Progenitor cell of endocrine pancreas (in vitro differentiated cells): ENCODE measurements around the gene ANKS6. TPM values are rescaled to one million over a fixed set of nuclear protein-coding genes. Genes with fewer than 3 reads are reported as not detected.

ENCODE experiments used
- DNase-seq: peaks from one replicate; pipeline ENCODE4 v3.0.0; 2021; ENCODE audit warnings: low spot score; ENCODE audit not compliant: unreplicated experiment
- H3K27ac Mint-ChIP-seq: 2 replicates; pipeline ENCODE4 v1.8.0; 2021; ENCODE audit warnings: mild to moderate bottlenecking, moderate library complexity, mixed read lengths
- H3K27me3 Mint-ChIP-seq: 2 replicates; pipeline ENCODE4 v1.8.0; 2021; ENCODE audit warnings: mixed read lengths
- H3K36me3 Mint-ChIP-seq: 2 replicates; pipeline ENCODE4 v1.8.0; 2022; ENCODE audit warnings: mixed read lengths; ENCODE audit not compliant: insufficient read depth
- H3K4me1 Mint-ChIP-seq: 2 replicates; pipeline ENCODE4 v1.8.0; 2021; ENCODE audit warnings: low read depth, mixed read lengths
- H3K4me3 Mint-ChIP-seq: 2 replicates; pipeline ENCODE4 v1.8.0; 2021; ENCODE audit warnings: low read depth, mild to moderate bottlenecking, moderate library complexity, mixed read lengths
- H3K9me3 Mint-ChIP-seq: 2 replicates; pipeline ENCODE4 v1.8.0; 2021; ENCODE audit warnings: low read depth, mixed read lengths
- total RNA-seq: library from RNA; stranded (reverse); gene quantifications from 2 replicates; pipeline ENCODE4 v1.2.1, GENCODE V29; 2021
- TF ChIP-seq, protein P1 (sequence below): fragments of 200-600 bp; sonication (generic); IDR thresholded peaks from one replicate; pipeline ENCODE4 v1.5.0; 2021; ENCODE audit warnings: antibody characterized with exemption, mild to moderate bottlenecking; ENCODE audit not compliant: unreplicated experiment

Gene ANKS6
- total RNA-seq, 1 donor from 2014 or later: 39.7 TPM

DNA sequence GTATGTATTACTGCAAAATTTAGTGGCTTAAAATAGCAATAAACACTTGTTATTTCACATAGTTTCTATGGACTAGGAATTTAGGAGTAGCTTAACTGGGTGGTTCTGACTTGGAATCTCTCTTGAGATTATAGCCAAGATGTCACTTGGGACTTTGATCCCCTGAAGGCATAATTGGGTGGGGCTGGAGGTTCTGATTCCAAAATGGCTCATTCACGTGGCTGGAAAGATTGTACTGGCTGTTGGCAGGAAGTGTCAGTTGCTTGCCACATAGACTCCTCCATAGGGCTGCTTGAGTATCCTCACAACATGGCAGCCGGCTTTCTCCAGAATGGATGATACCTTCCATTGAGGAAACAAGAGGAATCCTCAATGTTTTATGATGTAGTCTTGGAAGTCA, 22.4 kb upstream of the ANKS6 start:
- H3K4me3 Mint-ChIP-seq: no peak overlapping the region
- no peaks in the 10 kb centered on the region for H3K27me3 Mint-ChIP-seq
- TF ChIP-seq, protein P1, sequence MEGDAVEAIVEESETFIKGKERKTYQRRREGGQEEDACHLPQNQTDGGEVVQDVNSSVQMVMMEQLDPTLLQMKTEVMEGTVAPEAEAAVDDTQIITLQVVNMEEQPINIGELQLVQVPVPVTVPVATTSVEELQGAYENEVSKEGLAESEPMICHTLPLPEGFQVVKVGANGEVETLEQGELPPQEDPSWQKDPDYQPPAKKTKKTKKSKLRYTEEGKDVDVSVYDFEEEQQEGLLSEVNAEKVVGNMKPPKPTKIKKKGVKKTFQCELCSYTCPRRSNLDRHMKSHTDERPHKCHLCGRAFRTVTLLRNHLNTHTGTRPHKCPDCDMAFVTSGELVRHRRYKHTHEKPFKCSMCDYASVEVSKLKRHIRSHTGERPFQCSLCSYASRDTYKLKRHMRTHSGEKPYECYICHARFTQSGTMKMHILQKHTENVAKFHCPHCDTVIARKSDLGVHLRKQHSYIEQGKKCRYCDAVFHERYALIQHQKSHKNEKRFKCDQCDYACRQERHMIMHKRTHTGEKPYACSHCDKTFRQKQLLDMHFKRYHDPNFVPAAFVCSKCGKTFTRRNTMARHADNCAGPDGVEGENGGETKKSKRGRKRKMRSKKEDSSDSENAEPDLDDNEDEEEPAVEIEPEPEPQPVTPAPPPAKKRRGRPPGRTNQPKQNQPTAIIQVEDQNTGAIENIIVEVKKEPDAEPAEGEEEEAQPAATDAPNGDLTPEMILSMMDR: no peak
- no peaks in the 10 kb centered on the region for H3K9me3 Mint-ChIP-seq
- H3K27ac Mint-ChIP-seq: no peak overlapping the region
- no peaks in the 10 kb centered on the region for H3K4me1 Mint-ChIP-seq
- no peak for DNase-seq
- peaks cover 2% of the 10 kb centered on the region for H3K36me3 Mint-ChIP-seq

DNA sequence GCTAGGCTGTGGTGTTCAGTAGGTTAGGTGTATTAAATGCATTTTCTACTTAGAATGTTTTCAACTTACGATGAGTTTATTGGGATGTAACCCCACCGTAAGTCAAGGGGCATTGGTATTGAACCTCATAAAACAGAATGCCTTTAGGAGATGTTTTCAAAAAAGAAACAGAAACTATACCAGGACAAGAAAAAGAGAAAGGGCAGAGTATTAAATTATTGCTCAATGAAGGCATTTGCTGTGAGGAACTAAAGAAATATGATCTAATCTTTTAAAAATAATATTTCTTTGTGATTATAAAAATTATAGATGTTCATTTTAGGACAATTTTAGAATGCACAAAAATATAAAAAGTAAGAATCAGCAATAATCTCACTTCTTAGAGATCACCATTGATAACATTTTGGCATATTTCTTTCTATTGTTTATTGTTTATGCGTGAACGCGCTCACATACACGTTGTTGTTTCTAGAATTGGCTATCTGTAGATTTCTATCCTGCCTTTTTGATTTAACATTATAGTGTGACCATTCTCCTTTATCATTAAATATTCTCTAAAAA, 19.1 kb upstream of the ANKS6 start:
- no peaks in the 10 kb centered on the region for H3K36me3 Mint-ChIP-seq
- no peak for DNase-seq
- TF ChIP-seq, protein P1: no peak
- H3K4me1 Mint-ChIP-seq: no peaks in the 10 kb centered on the region
- H3K9me3 Mint-ChIP-seq: no peaks in the 10 kb centered on the region
- no peak overlapping the region for H3K4me3 Mint-ChIP-seq
- no peak overlapping the region for H3K27ac Mint-ChIP-seq
- no peaks in the 10 kb centered on the region for H3K27me3 Mint-ChIP-seq

DNA sequence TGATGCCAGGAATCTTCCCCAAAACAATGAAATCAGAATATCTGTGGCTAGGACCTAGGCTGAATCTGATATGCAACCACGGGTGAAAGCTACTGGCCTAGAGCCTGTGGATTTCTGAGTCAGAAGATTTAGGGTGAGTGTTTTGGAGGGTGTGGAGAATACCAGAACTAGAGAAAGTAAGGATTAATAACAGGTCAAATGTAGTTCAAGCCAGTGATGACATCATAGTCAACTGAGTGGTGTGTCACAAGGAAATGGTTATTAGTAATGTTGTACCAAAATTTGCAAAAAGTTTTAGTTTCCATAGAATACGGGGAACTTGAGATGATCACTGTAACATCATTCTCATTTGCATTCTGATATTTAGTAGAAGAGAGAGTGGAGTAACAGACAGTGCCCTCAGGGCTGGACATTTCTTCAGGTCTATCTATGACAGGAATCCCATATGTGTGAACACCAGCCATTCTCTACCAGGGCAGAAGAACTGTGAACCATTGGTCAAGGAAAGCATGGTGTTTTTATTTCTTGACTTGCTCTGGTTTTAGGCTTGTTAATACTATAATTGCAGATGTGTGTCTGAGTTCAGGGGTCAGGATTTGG, 14.8 kb upstream of the ANKS6 start:
- Mint-ChIP-seq H3K27me3 (peaks cover 25% of the 10 kb centered on the region), H3K4me1 (peaks cover 24% of the 10 kb centered on the region), H3K9me3 (no peaks in the 10 kb centered on the region), H3K36me3 (no peaks in the 10 kb centered on the region), H3K4me3 (no peak overlapping the region), H3K27ac (no peak overlapping the region)
- DNase-seq: no peak
- TF ChIP-seq, protein P1: no peak

DNA sequence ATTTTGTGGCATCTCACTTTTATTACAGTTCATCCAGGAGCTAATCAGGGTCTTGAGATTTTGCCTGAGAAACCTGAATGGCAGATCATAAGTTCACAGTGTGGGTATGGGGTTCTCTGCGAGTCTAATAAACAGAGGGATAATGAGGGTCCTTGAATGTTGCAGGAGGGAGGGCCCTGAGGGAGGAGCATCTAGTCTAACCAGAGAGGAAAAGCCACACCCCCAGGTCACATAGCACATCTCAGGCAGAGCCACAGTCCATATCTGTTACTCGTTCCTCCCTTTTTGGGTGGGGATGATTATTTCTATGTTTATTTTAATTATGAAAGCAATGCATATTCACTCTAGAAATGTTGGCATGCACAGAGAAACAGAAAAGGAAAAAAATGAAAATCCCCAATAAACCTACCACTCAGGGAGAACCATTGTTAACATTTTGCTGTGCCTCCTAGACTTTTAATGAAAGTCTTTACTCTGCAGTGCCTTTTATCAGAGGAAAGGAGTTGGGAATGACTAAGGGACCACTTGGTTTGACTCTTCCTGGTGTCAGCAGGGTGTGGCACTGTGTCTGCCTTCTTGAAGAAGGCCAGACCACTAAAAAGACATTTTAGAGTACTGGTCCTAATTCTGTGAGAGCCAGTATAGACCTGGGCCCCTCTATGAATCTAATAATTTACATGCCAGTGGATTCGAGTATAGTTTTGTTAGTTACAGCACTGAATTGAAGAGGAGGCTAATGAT, 13.9 kb upstream of the ANKS6 start:
- peak overlapping the region; percentile 15 for H3K27ac Mint-ChIP-seq

More for the DNA sequence above, 13.9 kb upstream of the ANKS6 start:
- Mint-ChIP-seq H3K9me3 (no peaks in the 10 kb centered on the region), H3K36me3 (no peaks in the 10 kb centered on the region), H3K4me3 (no peak overlapping the region), H3K4me1 (peaks cover 30% of the 10 kb centered on the region), H3K27me3 (peaks cover 25% of the 10 kb centered on the region)
- no peak for DNase-seq
- TF ChIP-seq, protein P1: no peak
